HepG2 (cell line): Measurements from ENCODE around the gene GCLM. TPM values are rescaled to one million over a fixed set of nuclear protein-coding genes. Genes with fewer than 3 reads are reported as not detected.

Source experiments
- BCL3 ChIP-seq: sonication (generic); formaldehyde crosslinking; IDR thresholded peaks from 2 replicates; pipeline ENCODE4 v1.5.1; 2020; ENCODE audit warnings: mild to moderate bottlenecking, missing genetic modification reagents, moderate library complexity
- CSRNP1 ChIP-seq: sonication (generic); formaldehyde crosslinking; IDR thresholded peaks from 2 replicates; pipeline ENCODE4 v1.8.1; 2023; ENCODE audit warnings: mild to moderate bottlenecking, missing genetic modification reagents
- FOXK1 ChIP-seq: sonication (generic); formaldehyde crosslinking; IDR thresholded peaks from 2 replicates; pipeline ENCODE4 v1.4.0; 2020; ENCODE audit warnings: low read depth, missing genetic modification reagents, borderline replicate concordance
- FOXM1 ChIP-seq: sonication (generic); formaldehyde crosslinking; IDR thresholded peaks from 2 replicates; pipeline ENCODE4 v1.5.0; 2020; ENCODE audit warnings: missing genetic modification reagents
- GZF1 ChIP-seq: sonication (generic); formaldehyde crosslinking; IDR thresholded peaks from 2 replicates; pipeline ENCODE4 v1.5.1; 2020; ENCODE audit warnings: mild to moderate bottlenecking, missing genetic modification reagents
- HNF4A ChIP-seq: sonication (generic); formaldehyde crosslinking; IDR thresholded peaks from 2 replicates; pipeline ENCODE4 v1.4.0; 2020; ENCODE audit warnings: missing genetic modification reagents
- HNRNPL ChIP-seq: fragments of 200-400 bp; formaldehyde crosslinking; IDR thresholded peaks from 2 replicates; pipeline ENCODE4 v1.6.1; 2017; ENCODE audit warnings: mild to moderate bottlenecking, low read depth, low read length
- KLF9 ChIP-seq: IDR thresholded peaks from 2 replicates; pipeline ENCODE4 v1.6.1; 2016; ENCODE audit warnings: low read depth
- LBX2 ChIP-seq: sonication (generic); formaldehyde crosslinking; IDR thresholded peaks from 2 replicates; pipeline ENCODE4 v1.5.0; 2020; ENCODE audit warnings: missing genetic modification reagents, mild to moderate bottlenecking, borderline replicate concordance
- MAZ ChIP-seq, 2 experiments: sonication (generic) in 1 of 2; formaldehyde crosslinking in 1 of 2; IDR thresholded peaks; 2 replicates each; pipeline versions ENCODE4 v1.5.0 to v1.6.1; 2012 to 2020; ENCODE audit warnings: low read depth in 2 of 2, mild to moderate bottlenecking in 2 of 2, borderline replicate concordance in 1 of 2, improper control_type of control experiment in 1 of 2, low read length in 1 of 2, missing genetic modification reagents in 1 of 2, moderate library complexity in 1 of 2
- MYNN ChIP-seq: sonication (generic); formaldehyde crosslinking; IDR thresholded peaks from 2 replicates; pipeline ENCODE4 v1.4.0; 2020; ENCODE audit warnings: mild to moderate bottlenecking, low read depth, missing genetic modification reagents
- PRDM10 ChIP-seq: sonication (generic); formaldehyde crosslinking; IDR thresholded peaks from 2 replicates; pipeline ENCODE4 v1.4.0; 2020; ENCODE audit warnings: low read depth, missing genetic modification reagents
- RBAK ChIP-seq: sonication (generic); formaldehyde crosslinking; IDR thresholded peaks from 2 replicates; pipeline ENCODE4 v1.5.1; 2020; ENCODE audit warnings: mild to moderate bottlenecking, missing genetic modification reagents
- SMARCC2 ChIP-seq: fragments of 450-650 bp; IDR thresholded peaks from 2 replicates; pipeline ENCODE4 v1.6.1; 2017; ENCODE audit warnings: antibody characterized with exemption, mild to moderate bottlenecking
- TBP ChIP-seq: sonication (generic); formaldehyde crosslinking; IDR thresholded peaks from 2 replicates; pipeline ENCODE4 v1.5.0; 2020; ENCODE audit warnings: missing genetic modification reagents
- ZBTB38 ChIP-seq: sonication (generic); formaldehyde crosslinking; IDR thresholded peaks from 2 replicates; pipeline ENCODE4 v1.5.1; 2020; ENCODE audit warnings: mild to moderate bottlenecking, missing genetic modification reagents
- ZBTB42 ChIP-seq: sonication (generic); formaldehyde crosslinking; IDR thresholded peaks from 2 replicates; pipeline ENCODE4 v1.5.0; 2020; ENCODE audit warnings: mild to moderate bottlenecking, missing genetic modification reagents
- ZFP41 ChIP-seq: sonication (generic); formaldehyde crosslinking; IDR thresholded peaks from 2 replicates; pipeline ENCODE4 v1.4.0; 2020; ENCODE audit warnings: mild to moderate bottlenecking, missing genetic modification reagents, borderline replicate concordance
- ZKSCAN1 ChIP-seq: fragments of 150-350 bp; IDR thresholded peaks from 2 replicates; pipeline ENCODE4 v1.6.1; 2014; ENCODE audit warnings: low read length
- ZMAT5 ChIP-seq: sonication (generic); formaldehyde crosslinking; IDR thresholded peaks from 2 replicates; pipeline ENCODE4 v1.5.0; 2020; ENCODE audit warnings: mild to moderate bottlenecking, low read depth, missing genetic modification reagents, borderline replicate concordance
- ZNF296 ChIP-seq: sonication (generic); formaldehyde crosslinking; conservative IDR thresholded peaks from 2 replicates; pipeline ENCODE4 v1.5.0; 2020; ENCODE audit warnings: mild to moderate bottlenecking, missing genetic modification reagents
- ZNF674 ChIP-seq: sonication (generic); formaldehyde crosslinking; IDR thresholded peaks from 2 replicates; pipeline ENCODE4 v1.5.0; 2020; ENCODE audit warnings: low read depth, mild to moderate bottlenecking, missing genetic modification reagents
- ZNF772 ChIP-seq: sonication (generic); formaldehyde crosslinking; IDR thresholded peaks from 2 replicates; pipeline ENCODE4 v1.5.0; 2020; ENCODE audit warnings: mild to moderate bottlenecking, missing genetic modification reagents
- polyA plus RNA-seq, 8 experiments: library from polyadenylated mRNA; depleted of rRNA in 3 of 8; stranded (reverse) in 7 of 8; unstranded in 1 of 8; fragments of >200 nt; fragmentation: Illumina TruSeq in 4 of 8; extraction: Trizol in 4 of 8; gene quantifications; 2 replicates each; pipeline versions ENCODE4 v1.2.1 to v1.2.3, GENCODE V29; 2011 to 2016; ENCODE audit warnings: low read depth in 4 of 8, missing spikeins in 1 of 8, mixed read lengths in 1 of 8; ENCODE audit not compliant: insufficient read depth in 1 of 8
- total RNA-seq, 5 experiments: library from RNA; depleted of rRNA; stranded (reverse); fragments of >200 nt; fragmentation: Illumina TruSeq; extraction: Trizol; gene quantifications; 2 replicates each; pipeline ENCODE4 v1.2.3, GENCODE V29; 2016; ENCODE audit warnings: low read depth in 1 of 5

The GCLM gene
- total and polyA plus RNA-seq, 2 of the 13 experiments (the other 11 are each of a cell fraction or from before 2014, with no cell fraction given): 8.7 to 29.9 TPM

GRCh38 chr1:93847811-93848288 is 61.4 kb downstream of the GCLM start (continued):
- TF ChIP-seq CSRNP1 (no peak), ZFP41 (CRISPR knock-in tag) (no peak), TBP (CRISPR knock-in tag) (no peak), KLF9 (CRISPR knock-in tag) (no peak), MAZ (IDR thresholded peaks at IDR 0.05; ENCODE audit: borderline replicate concordance, low read depth, low read length) (no peak), MAZ (CRISPR knock-in tag; IDR thresholded peaks at IDR 0.05; ENCODE audit: low read depth) (no peak), PRDM10 (CRISPR knock-in tag) (no peak), ZKSCAN1 (no peak), FOXK1 (CRISPR knock-in tag) (no peak), ZNF772 (0 out of 2 replicates have a peak, but pooled peaks have one; percentile 10), ZBTB42 (CRISPR knock-in tag) (0 out of 2 replicates have a peak, but pooled peaks have one; percentile 54), MYNN (CRISPR knock-in tag) (peak; percentile 88), FOXM1 (no peak), ZMAT5 (CRISPR knock-in tag) (no peak), HNRNPL (no peak), ZNF296 (CRISPR knock-in tag) (no peak), HNF4A (no peak), SMARCC2 (no peak), BCL3 (no peak), ZNF674 (no peak), LBX2 (CRISPR knock-in tag) (0 out of 2 replicates have a peak, but pooled peaks have one; percentile 30), ZBTB38 (no peak), RBAK (no peak), GZF1 (CRISPR knock-in tag) (0 out of 2 replicates have a peak, but pooled peaks have one; percentile 8)
